Cardiac muscle cell (in vitro differentiated cells and primary cell): Measurements from ENCODE around the gene MORF4L2. TPM values are rescaled to one million over a fixed set of nuclear protein-coding genes. Genes with fewer than 3 reads are reported as not detected.

Source experiments
- DNase-seq, 2 donors: peaks; one replicate each; pipeline versions ENCODE4 v3.0.0 to v3.0.0-alpha.2; 2010 to 2017; ENCODE audit warnings: low read depth in 1 of 2, low spot score in 1 of 2
- H3K27ac ChIP-seq: fragments of 200-600 bp; sonication (generic); 2 replicates; pipeline ENCODE4 v1.5.1; 2016
- H3K27me3 ChIP-seq: fragments of 200-600 bp; sonication (generic); 2 replicates; pipeline ENCODE4 v1.6.0; 2016; ENCODE audit warnings: control low read depth
- H3K36me3 ChIP-seq: fragments of 200-600 bp; sonication (generic); 2 replicates; pipeline ENCODE4 v1.5.1; 2016; ENCODE audit warnings: control low read depth
- H3K4me1 ChIP-seq: fragments of 200-600 bp; sonication (generic); 2 replicates; pipeline ENCODE4 v1.8.1; 2017; ENCODE audit warnings: low read depth, mild to moderate bottlenecking, mixed run types
- H3K4me3 ChIP-seq: fragments of 200-600 bp; sonication (generic); 2 replicates; pipeline ENCODE4 v1.5.1; 2016; ENCODE audit warnings: mild to moderate bottlenecking
- H3K9me3 ChIP-seq: fragments of 200-600 bp; sonication (generic); 2 replicates; pipeline ENCODE4 v1.5.1; 2017; ENCODE audit warnings: low read depth, mild to moderate bottlenecking, control low read depth
- CTCF ChIP-seq: IDR thresholded peaks from 2 replicates; pipeline ENCODE4 v1.5.1; 2012; ENCODE audit warnings: low read depth, mild to moderate bottlenecking, low read length
- polyA plus RNA-seq: library from polyadenylated mRNA; unstranded; fragments of >200 nt; fragmentation: Nextera tagmentation; extraction: Ambion mirVana; gene quantifications from 2 replicates; pipeline ENCODE4 v1.2.1, GENCODE V29; 2016
- total RNA-seq: library from RNA; depleted of rRNA; stranded (reverse); fragments of >200 nt; gene quantifications from 2 replicates; pipeline ENCODE4 v1.2.3, GENCODE V29; 2016

Gene MORF4L2
- total RNA-seq (796 and 838 TPM in 2 replicates), polyA plus RNA-seq (629 and 674 TPM in 2 replicates)

DNA sequence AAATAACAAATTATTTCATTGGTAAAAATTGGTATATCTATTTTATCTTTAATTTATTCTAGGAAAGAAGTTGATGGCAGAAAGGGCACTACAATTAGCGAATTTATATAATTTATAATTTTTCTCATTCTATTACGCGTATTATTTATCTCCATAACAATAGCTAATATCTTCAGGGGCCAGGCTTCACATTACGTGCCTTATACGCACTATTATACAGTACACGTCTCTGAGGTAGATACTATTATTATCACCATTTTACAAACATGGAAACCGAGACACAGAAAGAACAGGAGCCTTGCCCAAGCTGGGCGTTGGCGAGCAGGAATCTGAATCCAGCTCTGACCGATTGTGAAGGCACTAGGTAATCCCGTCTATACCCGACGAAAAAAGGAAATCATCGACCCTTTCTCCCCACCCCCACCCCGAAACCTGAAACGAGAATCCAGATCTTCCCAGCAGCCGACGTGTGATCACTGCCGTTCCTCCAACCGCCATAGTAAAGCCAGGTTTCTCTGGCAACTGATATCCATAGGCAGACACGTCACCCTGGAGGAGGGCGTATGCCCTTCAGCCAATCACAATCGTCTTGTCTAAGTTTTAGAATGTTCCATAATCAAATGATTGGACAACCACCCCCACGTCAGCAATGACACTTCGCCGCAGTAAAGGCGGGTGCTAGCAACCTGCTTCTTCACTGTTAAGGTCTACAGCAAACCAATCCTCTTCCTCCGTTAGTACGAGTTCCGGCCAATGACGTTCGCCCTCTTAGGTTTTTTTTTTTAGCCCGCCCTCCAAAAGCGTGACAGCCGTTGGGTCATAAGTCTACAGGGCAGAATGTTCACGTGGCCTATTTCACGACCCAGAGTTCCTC, at the start of gene MORF4L2:
Gene MORF4L2, minus strand, starts transcription at position 501 of the 874 bp plus-strand sequence. CDS start 9,672 bp downstream, outside the sequence.
- H3K4me1 ChIP-seq = peaks cover 14% of the 10 kb centered on the region
- no peak for TF ChIP-seq CTCF
- no peaks in the 10 kb centered on the region for H3K27me3 ChIP-seq

GRCh38 chrX:103734125-103734760, 47.7 kb upstream of the MORF4L2 start:
- no peak for TF ChIP-seq CTCF
- peak in 1 of 2 donors; percentile 62 for DNase-seq
- H3K4me3 ChIP-seq = no peak overlapping the region

More for the DNA sequence above, at the start of gene MORF4L2:
- H3K36me3 ChIP-seq = peaks cover 36% of the 10 kb centered on the region
- peak; percentile 98 to 99 for DNase-seq
- peak within 1 kb of the TSS; percentile 98 for H3K27ac ChIP-seq
- H3K4me3 ChIP-seq = peak within 1 kb of the TSS; percentile 97
- no peaks in the 10 kb centered on the region for H3K9me3 ChIP-seq

GRCh38 chrX:103733017-103733416, 46.5 kb upstream of the MORF4L2 start:
- Histone ChIP-seq H3K36me3 (no peaks in the 10 kb centered on the region), H3K27ac (no peak overlapping the region), H3K9me3 (no peaks in the 10 kb centered on the region), H3K27me3 (no peaks in the 10 kb centered on the region), H3K4me3 (no peak overlapping the region), H3K4me1 (peaks cover 3% of the 10 kb centered on the region)
- no peak for DNase-seq
- no peak for TF ChIP-seq CTCF

More at GRCh38 chrX:103734125-103734760, 47.7 kb upstream of the MORF4L2 start:
- peaks cover 3% of the 10 kb centered on the region for H3K4me1 ChIP-seq
- no peaks in the 10 kb centered on the region for H3K27me3 ChIP-seq
- no peaks in the 10 kb centered on the region for H3K36me3 ChIP-seq
- H3K27ac ChIP-seq = no peak overlapping the region
- no peaks in the 10 kb centered on the region for H3K9me3 ChIP-seq

GRCh38 chrX:103730796-103731493, 44.4 kb upstream of the MORF4L2 start:
- no peak for TF ChIP-seq CTCF
- no peaks in the 10 kb centered on the region for H3K36me3 ChIP-seq
- no peaks in the 10 kb centered on the region for H3K9me3 ChIP-seq
- H3K27me3 ChIP-seq = no peaks in the 10 kb centered on the region
- H3K4me3 ChIP-seq = no peak overlapping the region
- peaks cover 3% of the 10 kb centered on the region for H3K4me1 ChIP-seq
- H3K27ac ChIP-seq = no peak overlapping the region
- DNase-seq = peak in 1 of 2 donors; percentile 94

DNA sequence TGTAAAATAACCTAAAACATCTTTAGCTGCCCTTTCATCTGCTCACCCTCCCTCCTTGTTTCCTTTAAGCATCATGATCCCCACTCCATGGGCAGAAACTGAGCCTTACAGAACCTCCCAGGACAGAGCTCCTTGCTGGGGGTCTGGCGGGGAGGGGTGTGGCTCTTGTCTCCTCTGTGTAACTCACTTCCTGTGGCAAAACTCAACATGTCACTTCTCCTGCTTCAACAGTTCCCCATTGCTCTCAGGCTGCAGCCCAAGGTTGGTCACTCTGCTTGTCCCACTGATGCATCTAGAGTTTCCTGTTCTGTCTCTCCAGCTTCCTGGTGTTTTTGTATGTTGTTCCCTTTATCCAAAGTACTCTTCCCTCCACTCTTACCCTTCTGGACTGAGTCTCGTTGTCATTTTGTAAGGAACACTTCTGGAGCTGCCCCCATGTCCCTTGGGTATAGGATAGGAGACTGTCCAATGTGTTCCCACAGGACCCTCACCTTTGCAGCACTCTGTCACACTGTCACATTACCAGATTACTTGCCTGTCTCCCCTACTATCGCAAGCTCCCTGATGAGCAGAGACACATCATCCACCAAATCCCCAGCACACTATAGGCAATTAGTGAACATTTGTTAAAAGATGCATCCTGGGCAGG, 43.8 kb upstream of the MORF4L2 start:
- DNase-seq = peak in 1 of 2 donors; percentile 30
- Histone ChIP-seq H3K27me3 (no peaks in the 10 kb centered on the region), H3K9me3 (no peaks in the 10 kb centered on the region), H3K36me3 (no peaks in the 10 kb centered on the region), H3K4me3 (no peak overlapping the region), H3K4me1 (peaks cover 3% of the 10 kb centered on the region), H3K27ac (no peak overlapping the region)
- no peak for TF ChIP-seq CTCF
